ENCODE data around the gene PDZD7. TPM values are rescaled to one million over a fixed set of nuclear protein-coding genes. Genes with fewer than 3 reads are reported as not detected.
A peak's percentile ranks its signal among the peaks of the same experiment; 100 is the strongest.

Gene PDZD7
- polyA plus RNA-seq (ENCODE audit: insufficient read length in 10 of 10): 1 to 10 TPM in 7 of 10 donors, under 1 TPM in 3; 0.43 to 1.5 (median 1.2) TPM
- long read RNA-seq, donor 1: 0 reads
- long read RNA-seq, donor 2: 0 reads
- long read RNA-seq, donor 3: 0 reads
- long read RNA-seq, donor 4: 0 reads
- long read RNA-seq, donor 5, partial matches to known transcripts: 0 of 15 reads
- long read RNA-seq, donor 5, other reads (novel, unspliced or antisense): 15 of 15 reads
- long read RNA-seq, donor 6: 0 reads
- long read RNA-seq, donor 7: 0 reads
- long read RNA-seq, donor 8, partial matches to known transcripts: 0 of 5 reads
- long read RNA-seq, donor 8, other reads (novel, unspliced or antisense): 5 of 5 reads
- long read RNA-seq, donor 9: 0 reads

- DNase-seq: peak; percentile 89 to 95 (median 93)
These were observed at the start of gene PDZD7, which contains the start of gene SFXN3 for GRCh38 chr10:101031128-101031795. TSS of gene PDZD7 (minus strand) at chr10:101031129. CDS start at chr10:101030219, 910 bp downstream. TSS of gene SFXN3 (plus strand) at chr10:101031234. CDS start at chr10:101034695, 3,461 bp downstream.

DNA sequence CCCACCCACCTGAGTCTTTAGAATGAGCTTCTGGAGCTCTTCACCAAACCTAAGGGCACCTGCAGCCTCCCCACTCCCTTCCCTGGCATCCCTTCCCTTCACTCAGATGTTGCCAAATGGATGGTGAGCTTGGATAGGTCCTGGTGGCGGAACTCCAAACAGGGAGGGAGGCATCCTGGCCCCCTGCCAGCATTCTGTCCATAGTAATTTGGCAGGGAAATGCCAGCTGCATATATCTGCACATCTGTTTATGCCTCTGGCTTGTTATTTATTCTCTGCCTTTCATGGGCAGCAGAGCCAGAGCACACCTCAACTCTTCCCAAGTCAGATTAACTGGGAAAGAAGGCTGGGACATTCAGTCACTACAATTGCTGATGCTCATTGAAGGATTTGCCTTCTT is 48.9 kb upstream of the PDZD7 start:
- DNase-seq: no peak

- no peak for DNase-seq
These were observed 45.7 kb upstream of the PDZD7 start for GRCh38 chr10:101076630-101077029.

DNA sequence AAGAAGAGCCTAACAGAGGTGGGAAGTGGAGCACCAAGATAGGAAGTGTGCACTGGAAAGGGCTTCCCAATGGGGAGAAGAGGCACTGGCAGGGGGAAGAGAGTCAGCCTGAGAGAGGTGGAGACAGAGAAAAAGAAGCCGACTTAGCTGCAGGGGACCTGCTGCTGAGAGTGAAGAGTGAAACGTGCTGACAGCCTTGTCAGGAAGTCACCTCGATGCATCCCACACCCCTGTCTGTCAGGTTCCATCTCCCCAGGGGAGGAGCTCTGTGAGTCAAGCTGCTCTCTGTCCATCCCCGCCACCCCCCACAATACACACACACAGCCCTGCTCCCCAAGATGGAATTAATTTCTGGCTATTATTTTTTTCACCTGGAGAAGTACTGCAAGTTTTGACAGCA is 44.8 kb upstream of the PDZD7 start:
- no peak for DNase-seq

DNA sequence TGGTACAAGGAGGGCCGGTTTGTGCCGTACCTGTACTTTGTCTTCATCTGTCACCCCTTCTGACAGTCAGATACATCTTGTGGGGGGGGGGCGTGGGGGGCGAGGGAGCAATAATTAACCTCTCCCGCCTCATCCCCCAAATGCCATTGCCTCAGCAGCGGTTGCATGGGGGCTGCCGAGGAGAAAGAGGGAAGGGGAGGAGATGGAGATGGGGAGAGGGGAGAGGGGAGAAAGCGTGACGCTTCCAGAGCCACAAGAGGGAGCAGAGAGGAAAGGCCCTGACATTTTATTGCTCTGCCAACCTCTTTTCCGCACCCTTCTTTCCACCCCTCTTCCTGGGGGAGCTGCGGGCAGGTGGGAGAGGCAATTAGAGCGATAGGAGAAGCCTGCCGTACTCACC is 42.7 kb upstream of the PDZD7 start:
- DNase-seq: no peak

- DNase-seq: no peak
These were observed 42.0 kb upstream of the PDZD7 start for GRCh38 chr10:101072923-101073322.

GRCh38 chr10:101071885-101072433 is 41.0 kb upstream of the PDZD7 start:
- peak in 1 of 3 donors; percentile 30 for DNase-seq

DNA sequence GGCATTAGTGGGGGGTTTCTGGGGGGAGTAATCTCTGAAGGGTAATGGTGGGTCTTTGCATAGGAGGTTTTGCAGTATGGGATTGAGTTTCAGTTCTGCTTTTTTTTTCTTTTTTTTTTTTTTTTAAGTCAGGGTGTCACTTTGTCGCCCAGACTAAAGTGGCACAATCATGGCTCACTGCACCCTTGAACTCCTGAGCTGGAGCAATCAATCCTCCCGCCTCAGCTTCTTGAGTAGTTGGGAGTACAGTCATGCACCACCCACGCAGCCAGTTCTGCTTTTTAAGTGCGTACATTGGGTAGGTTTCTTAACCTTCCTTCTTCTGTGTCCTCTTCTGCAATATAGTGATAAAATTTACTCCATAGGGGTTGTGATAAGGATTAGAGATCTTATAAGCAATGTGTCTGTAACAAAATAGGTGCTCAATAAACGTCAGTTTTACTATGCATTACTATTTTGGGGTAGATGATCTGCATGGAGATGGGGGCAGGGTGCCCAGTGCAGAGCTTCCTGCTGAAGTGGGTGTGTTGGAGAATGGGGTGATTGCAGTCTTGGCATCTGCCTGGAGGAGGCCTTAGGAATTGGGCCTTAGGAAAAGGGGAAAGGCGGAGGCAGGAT is 40.4 kb upstream of the PDZD7 start:
- DNase-seq: no peak

DNA sequence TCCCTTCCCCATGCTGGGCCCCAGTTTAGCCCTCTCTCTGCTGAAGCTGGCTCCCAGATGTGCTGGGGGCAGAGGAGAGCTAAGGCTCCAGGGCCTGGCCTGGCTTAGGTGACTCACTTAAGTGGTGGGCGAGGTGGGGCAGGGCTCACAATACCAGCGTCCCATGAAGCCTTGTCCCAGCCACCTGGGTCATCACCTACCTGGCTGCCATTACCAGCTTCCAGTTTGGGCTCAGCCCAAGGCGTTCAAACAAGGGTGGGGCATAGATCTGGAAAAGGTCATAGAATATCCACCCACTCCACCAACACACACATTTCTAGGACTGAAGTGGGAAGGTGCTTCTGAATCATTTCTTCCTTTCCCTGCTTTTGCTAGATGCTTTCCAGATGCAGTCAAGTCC is 39.2 kb upstream of the PDZD7 start:
- DNase-seq: no peak

DNA sequence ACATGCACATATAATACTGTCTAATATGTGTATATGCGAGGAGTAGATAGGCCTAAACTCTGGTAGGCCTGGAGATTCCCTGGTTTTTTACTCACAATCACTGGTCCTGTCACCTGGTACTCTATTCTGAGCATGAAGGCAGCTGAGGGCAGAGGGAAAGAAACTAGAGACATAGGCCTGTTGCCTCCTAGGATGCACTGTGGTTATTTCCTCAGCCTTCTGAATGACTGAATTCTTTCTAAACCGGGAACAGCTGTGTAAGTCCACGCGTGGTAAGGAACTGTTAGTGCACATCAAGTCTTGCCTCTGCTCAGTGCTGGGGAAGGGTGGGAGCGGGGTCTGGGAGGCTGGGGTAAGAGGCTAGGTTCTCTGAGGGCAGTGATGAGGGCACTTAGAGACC is 38.5 kb upstream of the PDZD7 start:
- DNase-seq: no peak

- DNase-seq: peak; percentile 72 to 92 (median 88)
These were observed 36.6 kb upstream of the PDZD7 start for GRCh38 chr10:101067356-101068083.

DNA sequence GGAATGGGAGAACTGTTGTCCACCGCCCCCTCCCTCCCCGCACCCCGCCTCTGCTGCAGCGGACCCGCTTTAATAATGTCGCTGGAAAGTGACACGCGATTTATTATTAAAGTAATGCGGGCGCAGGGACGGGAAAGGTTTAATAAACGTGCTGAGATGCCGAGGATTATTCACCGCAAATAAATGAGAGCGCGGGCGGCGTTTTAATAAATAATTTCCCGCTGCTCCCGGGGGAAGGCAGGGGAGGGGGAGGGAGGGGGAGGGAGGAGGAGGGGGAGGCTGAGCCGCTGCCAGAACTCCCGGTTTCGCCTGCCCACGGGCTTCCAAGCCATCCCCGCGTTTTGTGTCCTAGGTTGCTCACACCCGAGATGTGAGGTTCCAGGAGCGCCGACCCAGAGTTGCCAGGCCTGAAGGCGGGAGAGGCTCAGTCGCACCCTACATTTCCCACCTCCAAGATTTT is 36.0 kb upstream of the PDZD7 start:
- DNase-seq: no peak

DNA sequence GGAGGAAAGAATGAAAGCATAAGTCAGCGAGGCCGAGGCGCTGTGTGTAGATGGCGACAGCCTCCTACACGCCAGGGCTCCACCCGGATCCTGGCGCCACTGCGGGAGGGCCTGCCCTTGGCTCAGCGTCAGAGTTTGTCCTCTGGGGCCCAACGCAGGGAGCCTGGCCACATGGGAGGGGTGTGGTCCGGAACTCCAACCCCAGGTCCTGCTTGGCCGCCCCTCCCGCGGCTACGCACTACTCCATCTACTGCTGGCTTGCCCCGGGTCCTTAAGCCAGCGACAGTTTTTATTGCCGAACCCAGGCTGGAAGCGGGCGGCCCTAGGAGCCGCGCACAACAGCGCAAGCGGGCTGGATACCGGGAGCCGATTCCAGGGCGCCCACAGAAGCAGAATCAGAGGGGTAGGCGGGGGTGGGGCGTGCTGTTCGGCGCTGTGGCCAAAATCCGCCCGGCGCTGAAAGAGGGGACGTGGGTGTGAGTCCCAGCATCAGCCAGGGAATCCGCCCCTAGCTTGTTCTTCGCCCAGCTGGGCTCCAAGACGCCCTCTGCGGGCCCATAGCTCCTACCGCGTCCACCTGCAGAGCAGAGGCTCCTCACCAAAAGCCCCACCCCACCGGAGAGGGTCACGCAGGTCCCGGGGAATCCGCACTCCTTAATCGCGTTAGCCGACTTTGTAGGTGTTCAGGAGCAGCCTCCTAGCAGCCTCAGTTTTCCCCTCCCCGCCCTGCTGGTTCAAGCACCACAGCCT is 35.4 kb upstream of the PDZD7 start:
- DNase-seq: peak in 2 of 3 donors; percentile 50 to 76

DNA sequence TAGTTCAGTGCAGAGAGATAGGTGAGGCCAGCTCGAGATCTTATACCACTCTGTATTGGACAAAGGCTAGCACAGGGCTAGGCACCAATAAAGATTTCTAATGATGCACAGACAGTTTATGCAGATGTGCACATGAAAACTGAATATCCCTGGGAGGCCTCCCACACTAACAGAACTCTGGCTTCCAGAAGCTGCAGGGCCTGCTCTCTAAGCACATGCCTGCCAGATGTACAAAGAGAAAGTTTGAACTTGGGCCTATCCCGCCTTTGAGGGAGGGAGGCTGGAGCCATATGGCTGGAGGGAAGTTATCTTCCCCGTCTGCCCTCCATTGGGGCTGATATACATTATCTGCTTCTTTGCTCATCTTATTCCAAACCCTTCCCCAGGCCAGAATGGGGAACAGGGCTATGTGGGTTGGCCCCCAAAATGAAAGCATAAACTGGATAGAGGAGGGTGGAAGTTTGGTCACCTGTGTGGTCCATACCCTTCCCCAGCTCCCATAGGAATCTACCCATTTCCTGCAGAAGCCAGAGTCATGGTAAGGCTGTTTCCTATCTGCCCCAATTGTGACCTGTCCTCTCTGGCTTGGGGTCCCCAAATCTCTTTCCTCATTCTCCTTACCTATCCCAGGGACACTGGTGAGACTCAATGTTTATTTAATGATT is 34.7 kb upstream of the PDZD7 start:
- peak in 2 of 3 donors; percentile 61 to 88 for DNase-seq

- no peak for DNase-seq
These were observed 33.6 kb upstream of the PDZD7 start for GRCh38 chr10:101064415-101065030.

DNA sequence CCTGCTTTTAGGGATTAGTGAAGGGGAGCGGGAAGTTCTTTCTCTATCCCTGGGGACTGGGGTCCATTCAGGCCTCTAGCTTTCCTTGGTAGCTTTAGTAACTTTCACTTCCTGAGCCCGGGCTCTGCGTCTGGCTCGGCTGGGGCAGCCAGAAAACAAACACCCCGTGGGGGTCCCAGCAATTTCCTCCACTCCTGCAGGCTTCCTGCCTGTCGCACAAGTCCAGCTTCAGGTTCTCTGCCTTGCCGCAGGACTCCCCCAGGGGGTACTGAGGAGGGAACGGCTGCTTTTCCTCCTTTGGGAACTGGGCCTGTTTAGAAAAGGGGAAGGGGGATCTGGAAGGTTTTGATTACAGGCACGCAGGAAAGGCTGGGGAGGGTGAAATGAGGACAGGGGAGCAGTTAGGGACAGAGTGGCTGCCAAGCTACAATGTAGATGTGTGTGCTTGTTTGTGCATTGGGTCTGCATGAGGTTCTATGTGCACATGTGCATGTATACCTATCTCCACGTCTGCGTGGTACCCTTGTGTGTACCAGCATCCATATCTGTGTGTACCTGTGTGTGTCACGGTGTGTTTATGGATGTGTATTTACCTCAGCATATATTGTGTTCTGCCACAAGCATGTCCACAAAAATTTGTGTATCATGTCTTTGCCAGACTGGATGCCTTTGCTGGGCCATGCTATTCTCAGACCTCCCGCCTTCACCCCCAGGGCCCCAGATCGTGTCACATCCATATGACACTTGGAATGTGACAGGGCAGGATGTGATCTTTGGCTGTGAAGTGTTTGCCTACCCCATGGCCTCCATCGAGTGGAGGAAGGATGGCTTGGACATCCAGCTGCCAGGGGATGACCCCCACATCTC is 32.9 kb upstream of the PDZD7 start:
- peak in 1 of 3 donors; percentile 40 for DNase-seq

GRCh38 chr10:101063050-101063525 is 32.2 kb upstream of the PDZD7 start:
- no peak for DNase-seq

GRCh38 chr10:101062232-101063049 is 31.5 kb upstream of the PDZD7 start:
- DNase-seq: peak in 2 of 3 donors; percentile 57 to 87
